Lung (tissue), 12 donors: ENCODE measurements around the gene SSNA1. TPM values are rescaled to one million over a fixed set of nuclear protein-coding genes. Genes with fewer than 3 reads are reported as not detected.

Experiments
- ATAC-seq: fragments of 200-7000 bp; cut with Tn5 transposase; one replicate; pipeline ENCODE4 v1.9.1; 2020; ENCODE audit warnings: moderate number of reproducible peaks; ENCODE audit not compliant: insufficient read depth, low FRiP score
- DNase-seq, 3 donors: peaks; one replicate each; pipeline ENCODE4 v3.0.0-alpha.2; 2013 to 2017
- H3K27ac ChIP-seq, 2 donors: one replicate each; pipeline ENCODE4 v1.5.1; 2013; ENCODE audit warnings: mild to moderate bottlenecking in 2 of 2, moderate library complexity in 2 of 2, control low read depth in 1 of 2, inconsistent platforms in 1 of 2, low read depth in 1 of 2, low read length in 1 of 2
- H3K27me3 ChIP-seq, 3 donors: one replicate each; pipeline ENCODE4 v1.5.1; 2013; ENCODE audit warnings: low read length in 2 of 3; ENCODE audit not compliant: control insufficient read depth in 3 of 3, insufficient read depth in 3 of 3
- H3K36me3 ChIP-seq, 4 donors: one replicate each; pipeline ENCODE4 v1.5.1; 2013; ENCODE audit warnings: low read length in 4 of 4, mild to moderate bottlenecking in 1 of 4, moderate library complexity in 1 of 4; ENCODE audit not compliant: control insufficient read depth in 4 of 4, insufficient read depth in 4 of 4
- H3K4me1 ChIP-seq, 5 donors: one replicate each; pipeline ENCODE4 v1.5.1; 2013; ENCODE audit warnings: low read length in 5 of 5, mild to moderate bottlenecking in 2 of 5, moderate library complexity in 1 of 5; ENCODE audit not compliant: control insufficient read depth in 5 of 5, insufficient read depth in 5 of 5
- H3K4me3 ChIP-seq: one replicate; pipeline ENCODE4 v1.5.1; 2013; ENCODE audit warnings: mild to moderate bottlenecking, control low read depth, moderate library complexity
- H3K9ac ChIP-seq, 2 donors: one replicate each; pipeline ENCODE4 v1.5.1; 2013; ENCODE audit warnings: low read length in 2 of 2, control low read depth in 1 of 2; ENCODE audit not compliant: insufficient read depth in 1 of 2
- H3K9me3 ChIP-seq, 4 donors: one replicate each; pipeline ENCODE4 v1.5.1; 2013; ENCODE audit warnings: low read length in 3 of 4, mild to moderate bottlenecking in 1 of 4, moderate library complexity in 1 of 4; ENCODE audit not compliant: control insufficient read depth in 4 of 4, insufficient read depth in 3 of 4
- WGBS, 2 donors: extraction: QIAGEN DNeasy Blood & Tissue Kit; methylation state at CpG; one replicate each; pipeline ENCODE4 v1.1.7; 2013; 5-methylcytosine and 5-hydroxymethylcytosine counted together
- polyA plus RNA-seq, 2 donors: library from polyadenylated mRNA; stranded (reverse); fragments of 200-250 nt; gene quantifications; one replicate each; pipeline ENCODE4 v1.2.1, GENCODE V29; 2013
- total RNA-seq, 2 donors: library from RNA; depleted of rRNA in 1 of 2; stranded (reverse); fragments of >200 nt in 1 of 2; gene quantifications; one replicate each; pipeline ENCODE4 v1.2.1, GENCODE V29; 2014 to 2021
- TF ChIP-seq, protein P1 (sequence below): IDR thresholded peaks from 2 replicates; pipeline ENCODE4 v1.5.1; 2012; ENCODE audit warnings: mild to moderate bottlenecking; ENCODE audit errors: control extremely low read depth, extremely low read depth
- donor health status: control.
- donor health status: control.
- donor health status: Bipolar disorder and iron deficiency.
- donor health status: healthy.
- donor health status: DM: yes; HTN: yes; CAD: no.

The SSNA1 gene
- total and polyA plus RNA-seq, 4 donors = 40.8 to 144 (median 101) TPM

GRCh38 chr9:137173796-137174664 lies 14.4 kb upstream of the SSNA1 start:
- ATAC-seq (no peak), DNase-seq (no peak)
- Histone ChIP-seq H3K4me3 (no peak overlapping the region), H3K36me3 (peaks cover 0 to 18% (median 0%) of the 10 kb centered on the region in 4 donors), H3K9me3 (no peaks in the 10 kb centered on the region), H3K9ac (no peak overlapping the region), H3K27ac (no peak overlapping the region), H3K4me1 (peaks cover 0 to 12% (median 0%) of the 10 kb centered on the region in 5 donors), H3K27me3 (peaks cover 0 to 11% (median 10%) of the 10 kb centered on the region in 3 donors)
- TF ChIP-seq, protein P1, sequence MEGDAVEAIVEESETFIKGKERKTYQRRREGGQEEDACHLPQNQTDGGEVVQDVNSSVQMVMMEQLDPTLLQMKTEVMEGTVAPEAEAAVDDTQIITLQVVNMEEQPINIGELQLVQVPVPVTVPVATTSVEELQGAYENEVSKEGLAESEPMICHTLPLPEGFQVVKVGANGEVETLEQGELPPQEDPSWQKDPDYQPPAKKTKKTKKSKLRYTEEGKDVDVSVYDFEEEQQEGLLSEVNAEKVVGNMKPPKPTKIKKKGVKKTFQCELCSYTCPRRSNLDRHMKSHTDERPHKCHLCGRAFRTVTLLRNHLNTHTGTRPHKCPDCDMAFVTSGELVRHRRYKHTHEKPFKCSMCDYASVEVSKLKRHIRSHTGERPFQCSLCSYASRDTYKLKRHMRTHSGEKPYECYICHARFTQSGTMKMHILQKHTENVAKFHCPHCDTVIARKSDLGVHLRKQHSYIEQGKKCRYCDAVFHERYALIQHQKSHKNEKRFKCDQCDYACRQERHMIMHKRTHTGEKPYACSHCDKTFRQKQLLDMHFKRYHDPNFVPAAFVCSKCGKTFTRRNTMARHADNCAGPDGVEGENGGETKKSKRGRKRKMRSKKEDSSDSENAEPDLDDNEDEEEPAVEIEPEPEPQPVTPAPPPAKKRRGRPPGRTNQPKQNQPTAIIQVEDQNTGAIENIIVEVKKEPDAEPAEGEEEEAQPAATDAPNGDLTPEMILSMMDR = no peak
- 78 to 86% methylated on average over 45 of the region's 45 CpGs for WGBS, 2 donors

GRCh38 chr9:137174722-137175293 lies 13.7 kb upstream of the SSNA1 start:
- H3K9me3 ChIP-seq = no peaks in the 10 kb centered on the region
- ATAC-seq = no peak
- no peak for DNase-seq
- peaks cover 0 to 5% (median 0%) of the 10 kb centered on the region in 5 donors for H3K4me1 ChIP-seq
- TF ChIP-seq, protein P1 = no peak
- H3K4me3 ChIP-seq = no peak overlapping the region
- peaks cover 0 to 11% (median 10%) of the 10 kb centered on the region in 3 donors for H3K27me3 ChIP-seq
- WGBS, 2 donors = 43 to 61% methylated on average over 34 of the region's 34 CpGs
- no peak overlapping the region for H3K27ac ChIP-seq
- H3K9ac ChIP-seq = no peak overlapping the region
- H3K36me3 ChIP-seq = peaks cover 0 to 26% (median 2%) of the 10 kb centered on the region in 4 donors

- ATAC-seq (no peak), DNase-seq (no peak)
- Histone ChIP-seq H3K4me1 (peaks cover 0 to 5% (median 0%) of the 10 kb centered on the region in 5 donors), H3K9me3 (no peaks in the 10 kb centered on the region), H3K36me3 (peaks cover 0 to 32% (median 2%) of the 10 kb centered on the region in 4 donors), H3K27ac (no peak overlapping the region), H3K27me3 (peaks cover 0 to 7% (median 6%) of the 10 kb centered on the region in 3 donors), H3K9ac (no peak overlapping the region), H3K4me3 (no peak overlapping the region)
- 37 to 51% methylated on average over 33 of the region's 33 CpGs for WGBS, 2 donors
- TF ChIP-seq, protein P1 = no peak
Observed at GRCh38 chr9:137175345-137175961, 13.0 kb upstream of the SSNA1 start.
